Measurements from ENCODE around the gene GDI2.

GDI2 gene

GRCh38 chr10:5805711-5806110 is 7.5 kb downstream of the GDI2 start:
- Histone ChIP-seq H3K4me3 (ENCODE audit: low read length) (no peak overlapping the region), H2AFZ (ENCODE audit: low read depth, low read length) (no peak overlapping the region), H3K9ac (ENCODE audit: low read length) (no peak overlapping the region), H3K27me3 (ENCODE audit: low read depth, low read length) (no peaks in the 10 kb centered on the region), H3K36me3 (replicated peaks; ENCODE audit: low read depth, low read length) (peaks cover 19% of the 10 kb centered on the region), H3K27ac (ENCODE audit: low read length) (peak overlapping the region; percentile 53), H4K20me1 (ENCODE audit: insufficient read depth, low read length) (peaks cover 90% of the 10 kb centered on the region), H3K9me3 (ENCODE audit: insufficient read depth, low read length) (no peaks in the 10 kb centered on the region), H3K4me1 (ENCODE audit: low read length) (peaks cover 44% of the 10 kb centered on the region), H3K4me2 (ENCODE audit: low read length) (peak overlapping the region; percentile 33; the same call in 1 of the 2 replicates), H3K79me2 (ENCODE audit: low read length) (peaks cover 100% of the 10 kb centered on the region)
- no peak for TF ChIP-seq CTCF (IDR thresholded peaks at IDR 0.05; ENCODE audit: low read depth, low read length)
- TF ChIP-seq EZH2phosphoT487 (IDR thresholded peaks at IDR 0.05; ENCODE audit: low read depth): no peak

- Histone ChIP-seq H3K4me1 (ENCODE audit: low read length) (peaks cover 39% of the 10 kb centered on the region), H3K27me3 (ENCODE audit: low read depth, low read length) (no peaks in the 10 kb centered on the region), H3K36me3 (replicated peaks; ENCODE audit: low read depth, low read length) (peaks cover 23% of the 10 kb centered on the region), H3K79me2 (ENCODE audit: low read length) (peaks cover 100% of the 10 kb centered on the region), H3K4me3 (ENCODE audit: low read length) (no peak overlapping the region), H3K9me3 (ENCODE audit: insufficient read depth, low read length) (no peaks in the 10 kb centered on the region), H3K27ac (ENCODE audit: low read length) (peak overlapping the region; percentile 53), H3K9ac (ENCODE audit: low read length) (no peak overlapping the region), H4K20me1 (ENCODE audit: insufficient read depth, low read length) (peaks cover 90% of the 10 kb centered on the region), H3K4me2 (ENCODE audit: low read length) (no peak overlapping the region), H2AFZ (ENCODE audit: low read depth, low read length) (no peak overlapping the region)
- TF ChIP-seq CTCF (IDR thresholded peaks at IDR 0.05; ENCODE audit: low read depth, low read length) (no peak), EZH2phosphoT487 (IDR thresholded peaks at IDR 0.05; ENCODE audit: low read depth) (no peak)
Measured at GRCh38 chr10:5805260-5805659, 8.0 kb downstream of the GDI2 start.

- Histone ChIP-seq H3K27ac (ENCODE audit: low read length) (no peak overlapping the region), H3K36me3 (replicated peaks; ENCODE audit: low read depth, low read length) (peaks cover 24% of the 10 kb centered on the region), H3K27me3 (ENCODE audit: low read depth, low read length) (no peaks in the 10 kb centered on the region), H4K20me1 (ENCODE audit: insufficient read depth, low read length) (peaks cover 85% of the 10 kb centered on the region), H3K4me1 (ENCODE audit: low read length) (peaks cover 30% of the 10 kb centered on the region), H2AFZ (ENCODE audit: low read depth, low read length) (no peak overlapping the region), H3K9ac (ENCODE audit: low read length) (no peak overlapping the region), H3K4me3 (ENCODE audit: low read length) (no peak overlapping the region), H3K4me2 (ENCODE audit: low read length) (no peak overlapping the region), H3K79me2 (ENCODE audit: low read length) (peaks cover 100% of the 10 kb centered on the region), H3K9me3 (ENCODE audit: insufficient read depth, low read length) (no peaks in the 10 kb centered on the region)
- TF ChIP-seq CTCF (IDR thresholded peaks at IDR 0.05; ENCODE audit: low read depth, low read length) (no peak), EZH2phosphoT487 (IDR thresholded peaks at IDR 0.05; ENCODE audit: low read depth) (no peak)
Measured at GRCh38 chr10:5804386-5804785, 8.8 kb downstream of the GDI2 start.

GRCh38 chr10:5800782-5801181 is 12.5 kb downstream of the GDI2 start:
- no peaks in the 10 kb centered on the region for H3K9me3 ChIP-seq (ENCODE audit: insufficient read depth, low read length)
- peaks cover 28% of the 10 kb centered on the region for H3K36me3 ChIP-seq (replicated peaks; ENCODE audit: low read depth, low read length)
- H3K4me3 ChIP-seq (ENCODE audit: low read length): no peak overlapping the region
- H3K4me2 ChIP-seq (ENCODE audit: low read length): no peak overlapping the region
- peaks cover 76% of the 10 kb centered on the region for H3K79me2 ChIP-seq (ENCODE audit: low read length)
- H3K4me1 ChIP-seq (ENCODE audit: low read length): peaks cover 5% of the 10 kb centered on the region
- no peak overlapping the region for H2AFZ ChIP-seq (ENCODE audit: low read depth, low read length)
- H3K27ac ChIP-seq (ENCODE audit: low read length): no peak overlapping the region
- H4K20me1 ChIP-seq (ENCODE audit: insufficient read depth, low read length): peaks cover 50% of the 10 kb centered on the region
- H3K27me3 ChIP-seq (ENCODE audit: low read depth, low read length): no peaks in the 10 kb centered on the region
- no peak overlapping the region for H3K9ac ChIP-seq (ENCODE audit: low read length)
- TF ChIP-seq EZH2phosphoT487 (IDR thresholded peaks at IDR 0.05; ENCODE audit: low read depth) (no peak), CTCF (IDR thresholded peaks at IDR 0.05; ENCODE audit: low read depth, low read length) (no peak)
